ENCODE results near the gene CCIN.
"Not testable (repeated sequence)": the region's sequence is repeated elsewhere in the genome, so short reads cannot be mapped to it uniquely, and the experiment has no call there.

The CCIN gene

GRCh38 chr9:36169166-36169565 lies at the start of gene CCIN:
Gene CCIN, plus strand, starts transcription at chr9:36169388. Its CDS starts 115 bp downstream, at chr9:36169503.
- DNase-seq (ENCODE audit: low read depth) = no peak

- DNase-seq (ENCODE audit: low read depth) = no peak
Observed at GRCh38 chr9:36119476-36119875, 49.7 kb upstream of the CCIN start.

DNA sequence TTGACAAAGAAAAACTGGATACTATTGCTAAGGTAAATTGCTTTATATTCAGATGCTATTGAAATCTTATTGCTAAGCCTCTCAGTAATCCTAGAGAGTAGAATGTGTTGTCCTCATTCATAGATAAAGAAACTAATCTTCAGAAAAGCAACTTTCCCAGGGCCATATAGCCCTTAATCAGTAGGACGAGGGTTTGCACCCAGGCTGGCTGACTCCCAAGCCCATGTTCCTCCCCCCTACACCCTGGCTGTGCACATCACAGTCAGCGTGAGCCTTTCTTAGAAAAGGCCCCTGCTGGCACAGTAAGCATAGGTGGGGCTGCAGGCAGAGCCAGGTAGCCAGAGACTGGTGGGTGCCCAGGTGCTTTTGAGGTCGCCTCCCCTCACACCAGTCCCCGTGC lies 48.5 kb upstream of the CCIN start:
- no peak for DNase-seq (ENCODE audit: low read depth)

GRCh38 chr9:36121971-36122370 lies 47.2 kb upstream of the CCIN start:
- no peak for DNase-seq (ENCODE audit: low read depth)

DNA sequence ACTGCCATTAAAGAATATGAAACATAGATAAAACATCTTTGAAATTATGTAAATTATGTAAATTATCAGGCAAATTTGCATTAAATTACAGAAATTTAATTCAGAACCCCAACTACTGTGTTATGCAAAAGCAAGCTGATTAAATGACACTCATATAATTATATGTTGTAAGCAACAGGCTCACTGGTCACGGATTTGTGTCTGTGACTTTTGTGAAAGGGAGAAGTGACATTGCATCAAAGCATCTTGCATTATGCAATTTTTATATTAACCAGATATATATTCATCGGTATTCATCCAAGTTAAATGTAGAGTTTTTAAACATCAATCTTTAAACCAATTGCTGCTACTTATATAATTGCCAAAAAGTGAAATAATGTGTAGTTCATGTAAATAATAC lies 45.7 kb upstream of the CCIN start:
- DNase-seq (ENCODE audit: low read depth) = no peak

GRCh38 chr9:36125062-36125855 lies 43.9 kb upstream of the CCIN start:
- no peak for DNase-seq (ENCODE audit: low read depth)

DNA sequence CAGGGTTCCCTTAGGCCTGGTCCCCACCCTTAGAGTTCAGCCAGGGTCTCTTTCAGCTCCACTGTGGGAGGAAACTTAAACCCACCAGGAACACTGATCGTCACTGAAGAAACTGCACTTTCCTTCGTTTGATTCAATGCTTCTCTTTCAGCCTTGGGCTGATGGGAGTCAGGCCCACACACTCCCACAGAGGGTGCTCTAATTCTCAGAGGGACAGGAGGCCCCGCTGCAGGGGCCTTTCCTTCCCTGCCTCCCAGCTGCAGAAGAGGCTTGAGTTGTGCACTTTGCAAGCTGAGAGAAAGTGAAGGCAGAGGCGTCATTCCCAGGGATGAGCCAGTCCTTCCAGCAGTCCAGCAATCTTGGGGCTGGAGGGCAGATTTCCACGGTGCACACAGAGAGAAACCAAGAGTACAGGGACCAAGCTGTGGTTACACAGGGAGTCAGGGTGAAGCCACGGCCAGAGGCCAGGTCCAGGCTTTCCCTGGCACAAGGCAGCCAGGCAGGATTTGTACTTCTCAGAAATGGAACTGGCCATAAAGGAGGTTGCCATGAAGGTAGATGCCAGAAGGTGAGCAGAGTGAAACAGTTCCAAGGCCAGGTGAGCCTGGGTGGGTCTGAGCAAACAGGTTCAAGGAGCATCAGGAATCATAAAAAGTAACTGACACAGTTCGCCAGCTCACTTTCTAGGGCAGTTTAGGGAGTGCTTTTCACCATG lies 43.0 kb upstream of the CCIN start:
- DNase-seq (ENCODE audit: low read depth) = no peak

GRCh38 chr9:36127652-36128244 lies 41.4 kb upstream of the CCIN start:
- no peak for DNase-seq (ENCODE audit: low read depth)

GRCh38 chr9:36128349-36128748 lies 40.8 kb upstream of the CCIN start:
- no peak for DNase-seq (ENCODE audit: low read depth)

DNA sequence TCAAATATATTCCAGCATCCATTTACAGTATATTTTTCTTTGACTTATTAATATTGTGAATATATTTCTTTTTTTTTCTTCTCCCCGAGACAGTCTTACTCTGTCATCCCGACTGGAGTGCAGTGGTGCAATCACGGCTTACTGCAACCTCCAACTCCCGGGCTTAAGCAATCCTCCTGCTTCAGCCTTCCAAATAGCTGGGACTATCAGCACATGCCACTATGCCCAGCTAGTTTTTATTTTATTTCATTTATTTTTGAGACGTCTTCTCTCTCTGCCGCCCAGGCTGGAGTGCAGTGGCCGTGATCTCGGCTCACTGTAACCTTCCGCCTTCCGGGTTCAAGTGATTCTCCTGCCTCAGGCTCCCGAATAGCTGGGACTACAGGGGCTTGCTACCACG lies 40.0 kb upstream of the CCIN start:
- DNase-seq (ENCODE audit: low read depth) = no peak

DNA sequence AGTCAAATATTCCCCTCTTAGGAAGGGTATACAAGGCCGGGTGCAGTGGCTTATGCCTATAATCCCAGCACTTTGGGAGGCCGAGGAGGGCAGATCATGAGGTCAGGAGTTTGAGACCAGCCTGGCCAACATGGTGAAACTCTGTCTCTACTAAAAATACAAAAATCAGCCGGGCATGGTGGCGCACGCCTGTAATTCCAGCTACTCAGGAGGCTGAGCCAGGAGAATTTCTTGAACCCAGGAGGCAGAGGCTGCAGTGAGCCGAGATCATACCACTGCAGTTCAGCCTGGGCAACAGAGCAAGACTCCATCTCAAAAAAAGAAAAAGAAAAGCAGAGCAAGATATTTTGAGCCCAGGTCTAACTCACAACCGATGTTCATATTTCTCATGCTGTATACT lies 37.5 kb upstream of the CCIN start:
- not testable (repeated sequence) for DNase-seq (ENCODE audit: low read depth)

DNA sequence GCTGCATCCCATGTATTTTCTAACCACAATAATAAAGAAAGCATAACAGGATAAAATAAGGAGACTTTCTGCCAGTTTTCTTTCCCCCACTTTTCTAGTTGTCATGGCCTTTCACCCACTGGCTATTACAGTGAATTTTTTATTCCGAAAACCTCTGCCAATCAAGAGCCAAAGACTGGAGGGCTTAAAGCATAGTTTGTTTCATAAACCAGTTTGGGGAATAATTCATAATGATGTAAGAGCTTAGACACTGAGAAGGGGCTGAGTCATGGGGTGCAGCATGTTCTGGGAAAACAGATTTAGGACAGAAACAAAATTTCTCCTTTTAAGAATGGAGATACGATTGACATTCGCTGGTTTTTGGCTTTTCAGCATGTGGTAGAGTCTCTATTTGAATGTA lies 37.1 kb upstream of the CCIN start:
- no peak for DNase-seq (ENCODE audit: low read depth)

DNA sequence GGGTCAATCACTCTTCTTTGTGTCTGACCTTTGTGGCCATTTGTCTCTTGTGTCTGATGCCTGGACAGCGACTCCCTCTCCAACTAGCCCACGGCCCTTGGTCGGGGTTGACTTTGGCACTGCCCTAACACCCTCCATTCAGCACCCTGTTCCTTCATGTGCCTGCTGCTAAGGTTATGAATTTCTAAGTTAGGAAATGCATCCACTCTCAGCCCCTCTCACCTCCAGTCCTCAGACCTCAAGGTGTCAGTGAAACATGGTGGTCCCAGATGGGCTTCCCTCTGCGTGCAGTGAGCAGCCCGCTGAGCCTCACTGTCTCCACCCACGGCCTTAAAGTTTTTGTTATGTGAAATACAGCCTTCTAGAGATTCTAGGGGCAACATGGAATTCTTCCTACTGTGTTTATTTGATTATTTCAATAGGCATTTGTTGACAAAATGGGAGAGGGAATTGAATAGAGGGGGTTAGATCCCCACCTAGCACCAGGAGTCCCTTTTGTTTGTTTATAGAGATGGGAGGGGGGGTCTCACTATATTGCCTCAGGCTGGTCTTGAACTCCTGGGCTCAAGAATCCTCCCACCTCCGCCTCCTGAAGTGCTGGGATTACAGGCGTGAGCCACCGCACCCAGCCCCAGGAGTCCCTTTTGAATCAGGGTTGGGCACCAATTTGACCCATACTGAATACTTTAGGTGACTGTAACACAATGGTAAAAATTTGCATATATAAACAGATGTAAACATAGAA lies 34.3 kb upstream of the CCIN start:
- no peak for DNase-seq (ENCODE audit: low read depth)

DNA sequence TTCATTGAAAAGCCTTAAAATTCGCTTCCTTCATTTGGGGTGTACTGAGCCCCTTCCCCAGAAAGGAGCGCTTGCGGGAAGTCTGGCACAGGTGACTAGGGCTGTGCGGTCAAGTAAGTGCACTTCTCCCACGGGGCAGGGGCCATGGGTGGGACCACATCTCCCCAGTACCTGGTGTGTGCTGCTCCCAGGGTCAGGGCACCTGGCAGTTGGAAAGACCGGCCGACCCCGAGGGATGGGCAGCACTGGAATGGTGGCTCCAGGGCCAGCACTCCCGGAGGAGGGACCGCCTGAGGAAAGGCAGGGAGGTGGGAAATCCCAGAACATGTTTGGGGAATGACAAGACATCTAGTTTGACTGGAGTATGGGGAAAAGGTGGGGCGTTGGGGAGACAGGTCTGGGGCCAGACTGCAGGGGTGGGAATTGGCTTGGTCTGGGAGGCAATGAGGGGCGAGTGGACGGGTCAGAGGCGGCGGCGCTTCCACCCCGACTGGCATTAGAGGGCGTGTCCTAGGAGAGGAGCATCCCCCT lies 33.4 kb upstream of the CCIN start:
- DNase-seq (ENCODE audit: low read depth) = no peak

- peak; percentile 73 for DNase-seq (ENCODE audit: low read depth)
Observed at GRCh38 chr9:36136272-36136893, 32.8 kb upstream of the CCIN start, which contains the start of gene GLIPR2. Gene GLIPR2, plus strand, starts transcription at chr9:36136733. Its CDS starts 46 bp downstream, at chr9:36136779.

GRCh38 chr9:36136894-36137391 lies 32.2 kb upstream of the CCIN start:
- DNase-seq (ENCODE audit: low read depth) = no peak

DNA sequence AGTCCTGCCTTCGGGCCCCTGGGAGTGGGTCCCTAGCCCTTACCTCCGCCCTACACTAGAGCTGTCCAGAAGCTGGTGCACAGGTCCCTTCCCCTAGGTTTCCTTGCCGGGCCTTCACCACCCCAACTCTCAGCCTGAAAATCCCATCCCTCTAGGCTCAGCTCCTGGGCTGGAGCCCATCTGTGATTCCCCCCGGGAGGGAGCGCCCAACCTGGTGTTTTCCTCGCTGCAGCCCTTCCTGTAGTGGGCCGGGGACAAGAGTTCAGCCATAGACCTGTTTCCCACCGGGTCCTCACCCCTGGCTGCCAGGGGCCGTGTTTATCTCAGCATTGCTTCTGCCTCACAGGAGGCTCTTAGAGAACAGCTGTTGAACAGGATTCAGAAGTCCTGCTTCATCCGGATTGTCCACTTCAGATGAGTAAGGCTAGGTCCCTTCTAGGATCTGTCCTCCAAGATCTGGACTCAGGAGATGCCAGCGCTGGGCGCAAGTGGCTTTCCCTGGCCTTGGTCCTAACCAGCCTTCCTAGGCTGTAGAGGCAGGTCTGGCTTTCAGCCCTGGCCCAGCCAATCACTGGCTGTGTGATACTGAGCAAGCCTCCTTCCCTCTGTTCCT lies 31.7 kb upstream of the CCIN start:
- DNase-seq (ENCODE audit: low read depth) = no peak

GRCh38 chr9:36138496-36138895 lies 30.7 kb upstream of the CCIN start:
- DNase-seq (ENCODE audit: low read depth) = no peak

- DNase-seq (ENCODE audit: low read depth) = no peak
Observed at GRCh38 chr9:36138901-36139300, 30.3 kb upstream of the CCIN start.

DNA sequence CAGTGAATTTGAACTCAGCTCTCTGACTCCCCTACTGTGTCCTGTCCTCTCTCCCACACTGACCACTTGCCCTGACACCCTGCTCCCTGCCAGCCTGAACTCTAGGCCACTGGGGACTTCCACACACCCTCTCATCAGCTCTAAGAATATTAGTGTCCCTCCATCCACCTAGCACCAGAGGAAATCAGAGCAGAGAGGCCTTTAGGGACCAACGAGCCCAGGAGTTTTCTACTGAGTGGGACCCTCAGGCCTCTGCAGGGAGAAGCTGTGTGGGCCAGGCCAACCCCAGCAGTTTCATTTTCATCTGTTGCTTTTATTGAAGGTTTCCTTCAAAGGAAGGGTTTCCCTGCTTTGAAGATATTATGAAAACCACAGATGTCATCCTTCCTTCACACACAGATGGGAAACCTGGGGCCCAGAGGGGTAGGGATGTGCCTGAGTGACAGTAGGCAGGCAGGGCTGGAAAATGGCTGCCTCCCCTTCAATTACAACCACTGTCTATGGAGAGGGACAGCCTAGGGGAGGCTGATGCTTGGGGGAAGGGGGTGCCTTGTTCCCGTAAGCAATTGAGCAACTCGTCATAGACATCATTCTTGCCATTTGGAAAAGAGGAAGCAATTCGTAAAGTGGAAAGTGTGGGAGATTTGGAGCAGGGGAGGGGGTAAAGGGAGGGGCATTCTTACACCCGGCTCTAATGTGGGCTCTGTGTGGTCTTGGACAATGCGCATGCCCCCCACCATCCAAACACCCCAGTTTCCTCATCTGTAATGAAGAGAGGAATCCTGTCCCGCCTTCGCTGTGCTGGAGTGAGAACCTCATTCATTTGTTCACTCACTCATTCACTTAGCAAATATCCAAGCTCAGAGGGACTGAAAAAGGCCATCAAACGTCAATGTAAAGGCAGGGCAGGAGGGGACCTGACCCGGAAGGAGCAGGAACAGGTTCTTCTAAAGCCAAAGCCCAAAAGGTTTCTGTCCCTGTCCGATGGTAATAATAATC lies 28.8 kb upstream of the CCIN start:
- DNase-seq (ENCODE audit: low read depth) = no peak
